Uterus (tissue), 2 donors: Measurements from ENCODE around the gene C1orf159.

ENCODE experiments used
- POLR2A ChIP-seq, 2 donors: fragments of 450-650 bp; IDR thresholded peaks; one replicate each; pipeline ENCODE4 v1.6.1; 2016; ENCODE audit warnings: antibody characterized with exemption in 2 of 2, mild to moderate bottlenecking in 1 of 2, moderate library complexity in 1 of 2
- TF ChIP-seq, protein P1 (sequence below), 4 experiments: fragments of 200-600 bp in 2 of 4; fragments of 450-650 bp in 2 of 4; sonication (generic) in 2 of 4; IDR thresholded peaks; one replicate each; pipeline ENCODE4 v1.5.1; 2016 to 2019; ENCODE audit warnings: antibody characterized with exemption in 4 of 4, mild to moderate bottlenecking in 2 of 4, moderate library complexity in 1 of 4

DNA sequence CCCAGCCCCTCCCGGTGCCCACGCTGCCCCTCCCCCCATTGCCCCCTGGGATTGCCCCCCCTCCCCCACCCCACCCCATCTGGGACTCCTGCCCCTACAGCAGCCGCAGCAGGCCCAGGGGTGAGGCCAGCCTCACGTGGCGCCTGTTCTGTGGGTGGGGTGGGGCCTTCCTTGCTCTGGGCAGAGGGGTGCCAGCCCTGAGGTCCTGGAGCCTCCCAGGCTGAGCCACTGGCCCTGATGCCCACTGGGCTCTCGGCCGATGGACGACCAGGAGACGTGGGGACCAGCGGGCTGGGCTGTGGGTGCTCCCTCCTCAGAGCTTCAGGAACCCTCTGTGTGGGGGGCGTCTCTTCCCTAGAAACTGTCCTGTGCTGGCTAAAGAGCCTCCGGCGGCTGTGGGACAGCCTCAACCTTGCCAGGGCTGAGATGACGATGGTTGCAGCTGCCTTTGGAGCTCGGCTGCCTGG lies 5.8 kb upstream of the C1orf159 start:
- TF ChIP-seq, protein P1, sequence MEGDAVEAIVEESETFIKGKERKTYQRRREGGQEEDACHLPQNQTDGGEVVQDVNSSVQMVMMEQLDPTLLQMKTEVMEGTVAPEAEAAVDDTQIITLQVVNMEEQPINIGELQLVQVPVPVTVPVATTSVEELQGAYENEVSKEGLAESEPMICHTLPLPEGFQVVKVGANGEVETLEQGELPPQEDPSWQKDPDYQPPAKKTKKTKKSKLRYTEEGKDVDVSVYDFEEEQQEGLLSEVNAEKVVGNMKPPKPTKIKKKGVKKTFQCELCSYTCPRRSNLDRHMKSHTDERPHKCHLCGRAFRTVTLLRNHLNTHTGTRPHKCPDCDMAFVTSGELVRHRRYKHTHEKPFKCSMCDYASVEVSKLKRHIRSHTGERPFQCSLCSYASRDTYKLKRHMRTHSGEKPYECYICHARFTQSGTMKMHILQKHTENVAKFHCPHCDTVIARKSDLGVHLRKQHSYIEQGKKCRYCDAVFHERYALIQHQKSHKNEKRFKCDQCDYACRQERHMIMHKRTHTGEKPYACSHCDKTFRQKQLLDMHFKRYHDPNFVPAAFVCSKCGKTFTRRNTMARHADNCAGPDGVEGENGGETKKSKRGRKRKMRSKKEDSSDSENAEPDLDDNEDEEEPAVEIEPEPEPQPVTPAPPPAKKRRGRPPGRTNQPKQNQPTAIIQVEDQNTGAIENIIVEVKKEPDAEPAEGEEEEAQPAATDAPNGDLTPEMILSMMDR (IDR thresholded peaks at IDR 0.05): no peak
- TF ChIP-seq POLR2A (IDR thresholded peaks at IDR 0.05): no peak
